HG03342 (cell line): ENCODE measurements around the gene TTI1.

Experiments used
- ATAC-seq: cut with Tn5 transposase; IDR thresholded peaks from one replicate; pipeline ENCODE4 v1.9.1; 2021; ENCODE audit warnings: mild to moderate bottlenecking, moderate library complexity; ENCODE audit not compliant: unreplicated experiment

TTI1 gene

DNA sequence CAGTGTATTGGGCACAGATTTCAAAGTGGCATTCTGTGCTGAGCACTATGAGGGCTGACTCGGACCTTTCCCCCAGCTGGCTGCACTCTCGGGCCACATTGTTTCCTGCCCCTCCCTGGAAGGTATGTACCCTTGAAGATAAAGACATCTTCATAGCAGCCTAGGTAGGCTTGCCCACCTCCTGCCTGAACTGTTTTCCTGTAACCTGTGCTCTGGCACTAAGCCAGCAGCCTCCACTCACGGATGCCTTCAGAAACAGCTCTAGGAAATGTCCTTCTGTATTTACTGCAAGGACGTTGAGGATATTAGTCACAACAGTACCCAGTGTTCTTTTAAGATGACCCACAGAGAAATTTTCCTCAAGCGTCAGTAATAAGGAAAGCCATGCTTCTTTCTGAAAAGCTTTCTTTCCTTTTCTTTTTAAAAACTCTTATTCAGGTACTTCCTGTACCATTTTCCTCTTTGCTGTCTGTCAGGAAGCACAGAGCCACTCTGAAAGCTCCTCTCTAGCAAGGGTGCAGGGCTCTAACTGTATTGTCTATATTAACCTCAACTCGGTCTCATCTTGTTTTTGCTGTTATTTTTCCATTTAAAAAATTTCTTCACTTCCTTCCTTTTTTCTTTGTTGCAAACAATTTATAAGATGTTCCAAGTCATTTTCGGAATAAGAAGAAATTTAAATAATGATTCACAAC lies 43.5 kb downstream of the TTI1 start:
- ATAC-seq, result no peak

DNA sequence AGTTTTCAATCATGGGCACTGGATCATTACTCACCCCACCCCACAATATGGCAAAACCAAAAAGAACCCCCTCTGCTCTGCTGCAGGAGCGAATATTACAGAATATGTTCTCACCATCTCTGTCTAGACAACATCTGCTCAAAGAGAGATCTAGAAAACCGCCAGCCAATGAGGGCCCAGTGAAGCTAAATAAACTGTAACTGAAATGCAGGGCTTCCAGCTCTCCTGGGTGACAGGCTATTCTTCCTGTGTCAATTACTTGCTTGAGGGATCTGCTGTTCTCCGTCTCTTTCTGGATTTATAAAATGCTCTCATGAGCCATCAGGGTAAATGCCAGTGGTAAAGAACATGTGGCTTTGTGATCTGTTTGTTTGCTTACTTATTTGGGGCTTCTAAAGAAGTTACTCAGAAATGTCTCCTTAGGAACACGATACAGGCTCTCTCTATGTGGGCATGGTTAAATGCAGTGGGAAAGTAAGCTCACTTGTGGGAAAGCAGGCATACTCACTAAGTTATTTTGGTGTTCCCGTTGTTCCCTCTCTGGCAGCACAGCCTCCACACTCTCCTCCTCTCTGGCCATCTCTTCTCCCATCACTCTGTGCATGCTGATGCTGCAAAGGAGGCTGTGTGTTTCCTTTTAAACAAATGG lies 44.8 kb downstream of the TTI1 start:
- ATAC-seq, result no peak

DNA sequence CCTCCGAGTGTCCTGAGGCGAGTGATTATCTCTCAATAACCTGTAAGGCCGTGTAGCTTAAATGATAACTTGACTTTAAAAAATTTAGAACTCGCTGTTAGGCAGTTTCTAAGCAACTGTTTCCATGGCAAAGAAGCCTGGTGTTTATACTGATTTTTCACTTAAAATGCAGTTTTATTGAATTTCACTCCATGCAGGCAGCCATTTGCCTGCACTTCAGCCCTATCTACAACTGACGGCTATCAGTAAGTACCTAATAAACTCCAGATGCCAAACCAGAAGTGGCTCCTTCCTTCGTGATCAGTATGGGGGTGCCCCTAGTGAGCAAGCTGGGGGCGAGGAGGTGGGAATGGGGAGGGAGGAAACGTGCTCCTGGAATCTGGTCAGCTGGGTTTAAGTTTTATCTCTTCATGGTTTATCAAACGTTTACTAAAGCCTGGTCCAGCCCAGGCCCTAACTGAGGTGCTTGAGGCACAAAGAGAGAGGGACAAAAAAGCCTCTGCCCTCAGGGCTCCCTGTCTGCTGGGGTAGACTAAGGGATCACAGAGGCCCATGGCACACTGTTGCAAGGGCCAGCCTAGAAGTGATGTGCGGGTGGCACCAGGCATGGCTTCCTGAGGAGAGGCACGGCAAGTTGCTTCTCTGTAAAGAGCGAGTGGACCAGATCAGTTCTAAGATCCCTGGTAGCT lies 45.5 kb downstream of the TTI1 start:
- no peak for ATAC-seq

DNA sequence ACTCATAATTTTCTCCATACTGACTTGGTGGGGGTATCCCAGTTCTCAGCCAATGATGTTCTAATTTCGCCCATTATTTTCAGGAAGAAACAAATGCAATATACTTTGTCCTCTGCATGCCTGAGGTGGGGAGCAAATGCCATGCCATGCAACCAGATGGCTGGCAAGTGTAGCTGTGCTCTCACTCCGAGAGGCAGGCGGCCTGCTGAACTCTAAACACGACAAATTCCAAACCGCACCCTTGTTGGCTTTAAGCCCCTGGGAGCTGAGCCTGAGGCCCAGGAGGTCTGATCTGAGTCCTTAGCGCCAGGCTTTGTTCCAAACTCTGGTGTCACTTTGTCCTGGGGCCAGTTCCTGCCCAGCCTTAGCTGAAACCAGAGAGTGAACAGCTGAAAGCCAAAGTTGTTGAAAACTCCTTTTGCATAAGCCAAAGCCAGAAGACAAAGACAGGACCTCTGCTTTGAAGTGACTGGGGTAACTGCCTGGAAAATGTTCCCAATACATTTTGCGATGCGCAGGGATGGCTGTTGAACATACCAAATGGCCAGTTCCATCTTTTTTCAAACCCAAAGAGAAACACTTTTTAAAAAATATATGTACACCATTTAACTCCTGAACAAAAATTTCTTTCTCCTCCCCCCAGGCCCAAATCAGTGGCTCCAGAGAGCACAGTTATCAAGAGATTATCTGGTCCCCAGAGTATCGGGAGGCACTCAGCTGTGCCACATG lies 46.2 kb downstream of the TTI1 start:
- no peak for ATAC-seq

DNA sequence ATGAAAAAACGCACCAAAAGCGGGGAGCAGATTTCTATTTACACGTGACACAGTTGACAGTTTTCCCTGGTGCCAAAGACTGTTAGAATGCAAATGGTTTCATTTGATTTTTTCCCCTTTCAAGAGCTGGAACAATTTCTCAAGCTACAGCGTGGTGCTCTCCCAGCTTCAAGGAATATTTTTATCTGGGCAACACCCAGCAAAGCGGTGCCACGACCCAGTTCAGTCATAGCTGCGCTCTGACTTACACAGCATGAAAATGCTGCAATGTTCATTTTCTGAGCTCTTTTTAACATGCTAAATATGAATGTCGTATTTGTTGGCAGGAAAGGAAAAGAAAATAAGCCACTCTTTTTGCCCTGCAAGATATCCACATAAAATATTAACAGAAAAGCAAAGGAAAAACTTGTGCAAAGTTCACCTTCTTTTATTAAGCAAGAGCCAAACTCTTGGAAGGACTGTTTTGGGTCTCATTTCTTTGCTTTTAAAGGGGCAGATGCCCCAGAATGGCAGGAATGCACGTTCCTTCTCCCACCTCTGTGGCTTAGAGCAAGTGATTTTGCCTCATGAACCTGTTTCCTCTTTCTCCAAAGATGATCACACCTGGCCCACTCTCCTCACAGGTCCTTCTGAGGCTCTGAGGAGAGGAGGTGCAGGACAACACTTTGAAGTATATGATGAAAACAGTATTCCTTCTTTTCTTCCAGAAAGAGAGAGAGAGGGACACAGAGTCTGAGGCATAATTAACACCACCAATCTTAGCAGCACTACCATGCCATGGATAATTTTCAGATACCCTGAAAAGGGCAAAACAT lies 47.0 kb downstream of the TTI1 start:
- no peak for ATAC-seq

DNA sequence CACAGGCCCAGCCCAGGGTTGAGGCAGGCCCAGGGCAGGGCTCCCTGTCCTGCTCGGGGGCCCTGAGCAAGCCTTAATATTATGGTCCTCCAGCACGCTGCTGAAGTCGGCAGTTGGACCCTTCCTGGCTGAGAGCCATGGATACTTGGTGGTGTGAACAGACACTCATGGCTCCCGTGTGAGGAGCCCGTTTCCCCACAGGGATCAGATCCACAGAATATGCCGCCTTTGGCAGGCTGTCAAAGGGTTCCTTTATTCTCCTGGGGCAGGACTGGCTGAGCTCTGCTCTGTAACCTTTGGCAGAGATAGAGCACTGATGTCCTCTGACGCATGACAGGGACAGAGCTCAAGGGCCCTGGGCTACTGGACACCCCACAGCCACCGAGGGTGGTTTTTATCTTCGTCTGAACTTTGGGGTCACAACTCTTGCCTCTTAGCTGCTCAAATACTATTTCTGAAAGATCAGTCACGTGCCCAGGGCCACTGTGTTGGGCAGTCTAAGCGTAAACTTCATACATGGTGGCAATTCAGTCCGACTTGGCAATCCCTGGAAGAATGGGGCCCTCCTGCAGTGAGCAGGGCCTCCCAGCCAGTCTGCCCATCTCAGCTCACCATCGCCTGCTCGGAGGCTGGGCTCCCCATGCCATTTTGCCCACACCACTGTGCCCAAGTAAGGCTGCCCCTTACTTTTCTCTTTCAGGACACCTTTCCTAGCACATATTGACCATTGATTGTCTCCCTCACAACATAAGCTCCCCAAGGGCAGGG lies 49.1 kb downstream of the TTI1 start:
- no peak for ATAC-seq

DNA sequence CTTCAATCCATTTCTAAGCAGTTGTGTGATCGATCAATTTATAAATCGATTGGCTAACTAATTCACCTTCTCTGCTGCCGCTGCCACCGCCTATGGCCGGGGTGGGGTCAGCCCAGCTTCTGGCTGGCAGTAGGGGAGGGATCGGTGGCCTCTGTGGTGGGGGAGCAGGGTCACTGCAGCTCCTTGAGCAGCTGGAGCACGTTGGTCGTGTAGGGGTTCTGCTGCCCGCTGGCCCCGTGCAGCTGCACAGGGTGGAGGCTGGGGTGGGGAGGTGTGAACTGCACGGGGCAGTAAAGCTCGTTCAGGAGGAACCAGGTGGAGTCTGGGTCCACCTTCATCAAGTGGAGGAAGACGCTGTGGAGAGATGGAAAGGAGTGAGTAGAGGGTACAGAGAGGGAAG lies 50.0 kb downstream of the TTI1 start:
- no peak for ATAC-seq

DNA sequence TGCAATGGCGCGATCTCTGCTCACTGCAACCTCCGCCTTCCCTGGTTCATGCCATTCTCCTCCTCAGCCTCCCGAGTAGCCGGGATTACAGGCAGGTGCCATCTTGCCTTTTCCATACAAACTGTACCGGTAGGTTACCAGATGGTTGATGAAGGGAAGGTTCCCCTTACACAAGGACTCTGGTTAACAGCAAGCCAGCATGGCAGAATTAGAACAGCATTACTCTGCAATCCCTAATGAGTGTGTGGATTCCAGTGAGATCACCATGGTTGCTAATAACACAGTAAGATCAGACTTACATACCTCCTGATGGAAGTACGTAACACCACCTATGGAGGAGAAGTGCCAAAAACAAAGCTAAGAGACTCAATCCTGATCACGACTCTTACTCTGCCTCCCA lies 51.7 kb downstream of the TTI1 start:
- no peak for ATAC-seq

DNA sequence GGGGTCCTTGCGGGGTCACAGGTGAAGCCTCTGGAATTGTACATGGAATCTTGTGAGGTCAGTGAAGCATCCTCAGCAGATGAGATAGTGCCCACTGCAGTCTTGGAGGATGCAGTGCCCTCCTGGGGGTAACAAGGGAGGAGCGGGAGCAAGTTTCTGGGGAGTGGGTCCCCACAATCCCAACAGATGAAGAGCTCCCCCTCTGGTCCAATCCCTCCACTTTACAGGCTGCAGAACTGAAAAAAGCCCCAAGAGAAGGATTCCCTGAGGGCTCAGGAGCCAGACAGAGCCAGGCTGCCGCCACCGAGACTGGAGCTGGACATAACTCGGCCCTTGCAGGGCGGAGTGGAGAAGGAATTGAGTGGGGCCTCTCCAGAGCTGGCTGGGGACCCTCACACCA lies 52.4 kb downstream of the TTI1 start:
- ATAC-seq, result no peak

DNA sequence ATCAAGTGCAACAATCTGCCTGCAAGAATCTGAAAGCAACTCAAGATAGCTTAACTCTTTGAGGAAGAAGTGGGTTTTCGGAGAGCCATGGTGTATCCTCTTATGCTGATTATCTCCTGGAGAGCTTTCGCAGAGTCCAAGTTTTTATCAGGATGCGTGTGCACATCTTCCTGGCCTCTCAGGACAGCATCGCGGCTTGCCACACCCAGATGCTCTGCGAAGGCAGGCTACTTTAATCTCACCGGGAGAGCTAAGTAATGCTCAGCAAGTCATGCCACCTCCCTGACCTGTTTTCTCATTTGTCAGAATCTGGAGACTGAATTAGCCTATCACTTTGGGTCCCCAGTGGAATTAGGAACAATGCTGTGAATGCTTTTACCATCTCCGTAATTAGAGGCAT lies 52.9 kb downstream of the TTI1 start:
- ATAC-seq, result no peak

DNA sequence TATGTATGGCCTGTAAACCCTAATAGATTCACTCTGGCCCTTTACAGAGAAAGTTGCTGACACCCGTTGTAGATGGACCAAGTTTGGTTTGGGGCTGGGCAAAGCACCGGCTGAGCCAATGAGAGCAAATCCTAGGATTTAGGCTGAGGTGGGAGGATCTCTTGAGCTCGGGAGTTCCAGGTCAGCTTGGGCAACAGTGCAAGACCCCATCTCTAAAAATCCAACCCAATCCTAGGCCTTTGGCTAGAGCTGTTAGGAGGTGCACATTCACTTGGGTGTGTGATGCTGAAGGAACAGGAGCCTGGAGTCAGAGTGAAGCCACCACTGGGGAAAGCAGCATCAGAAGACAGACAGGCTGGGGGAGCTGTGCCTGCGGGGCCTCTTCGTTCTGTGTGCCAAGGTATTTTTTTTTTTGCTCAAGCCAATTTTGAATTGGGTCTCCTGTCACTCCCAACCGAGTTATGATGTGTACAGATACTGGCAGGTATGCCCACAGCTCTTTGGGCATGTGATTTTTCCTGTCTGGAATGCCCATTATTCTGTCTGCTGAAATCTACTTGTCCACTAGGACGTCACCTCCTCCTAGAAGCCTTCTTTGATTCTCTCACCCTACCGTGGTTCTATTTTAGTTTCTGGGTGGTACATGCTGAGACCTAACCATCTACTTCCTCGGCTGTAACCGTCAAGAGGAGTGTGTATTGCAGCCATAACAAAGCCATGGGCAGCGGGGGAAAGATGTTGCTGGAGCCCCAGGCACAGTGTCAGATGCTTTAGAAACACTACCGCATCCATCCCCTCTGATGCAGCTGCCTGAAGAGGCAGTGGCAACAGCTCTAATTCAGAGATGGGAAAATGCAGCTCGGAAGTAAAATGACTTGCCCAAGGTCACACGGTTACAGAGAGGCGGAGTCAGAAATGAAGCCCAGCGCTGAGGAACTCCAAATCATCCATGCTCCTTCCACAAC lies 54.0 kb downstream of the TTI1 start:
- no peak for ATAC-seq

DNA sequence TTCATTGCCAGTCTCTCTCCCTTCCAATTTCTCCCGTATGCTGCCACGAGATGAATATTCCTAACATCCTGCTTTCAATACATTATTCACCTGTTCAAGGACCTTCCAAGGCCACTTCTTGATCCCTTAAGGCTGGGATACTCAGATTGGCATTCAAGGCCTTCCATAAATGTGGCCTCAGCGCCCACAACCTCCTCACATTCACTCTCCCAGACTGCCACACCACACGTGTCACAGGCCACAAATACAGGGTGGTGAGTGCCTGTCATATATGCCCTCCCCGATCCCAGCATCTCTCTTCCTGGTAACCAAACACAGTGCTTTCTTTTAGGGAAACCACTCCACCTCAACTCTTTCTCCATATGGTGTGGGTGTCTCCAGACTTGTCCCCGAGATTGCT lies 55.5 kb downstream of the TTI1 start:
- ATAC-seq, result no peak

DNA sequence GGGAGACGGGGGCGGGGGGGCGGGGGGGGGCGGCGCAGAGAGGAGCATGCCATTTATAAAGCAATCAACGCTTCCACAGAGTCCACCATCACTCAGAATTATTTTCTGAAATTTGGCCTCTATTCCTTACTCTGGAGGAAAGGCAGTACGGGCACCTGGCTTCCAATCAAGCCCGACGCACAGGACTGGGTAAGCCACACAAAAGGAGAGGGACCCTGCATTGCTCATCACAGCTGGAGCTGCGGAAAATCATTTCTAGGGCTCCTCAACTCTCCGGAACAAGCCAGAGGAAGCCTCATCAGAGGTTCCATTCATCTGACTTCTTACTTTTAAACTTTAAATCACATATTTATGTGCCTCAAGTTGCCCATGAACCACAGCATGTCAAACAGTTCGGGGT lies 55.9 kb downstream of the TTI1 start:
- ATAC-seq, result no peak

DNA sequence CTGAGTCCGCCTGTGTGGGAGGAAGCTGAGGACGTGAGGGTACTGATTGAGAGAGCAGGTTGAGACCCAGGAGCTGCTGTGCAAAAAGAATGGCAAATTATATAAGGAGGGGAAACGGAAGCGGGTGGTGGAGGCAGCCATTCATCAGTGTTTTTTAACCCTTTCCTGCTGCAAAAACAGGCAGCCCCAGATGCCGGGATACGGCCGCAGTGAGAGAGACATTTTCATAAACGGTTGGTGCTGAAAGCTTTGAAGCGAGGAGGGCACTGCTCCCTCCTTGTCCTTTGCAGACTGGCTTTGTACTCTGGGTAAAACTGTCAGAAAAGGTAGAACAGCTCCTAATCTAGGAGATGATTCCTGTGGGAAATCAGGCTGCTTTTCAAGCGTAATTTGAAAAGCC lies 56.4 kb downstream of the TTI1 start:
- no peak for ATAC-seq

DNA sequence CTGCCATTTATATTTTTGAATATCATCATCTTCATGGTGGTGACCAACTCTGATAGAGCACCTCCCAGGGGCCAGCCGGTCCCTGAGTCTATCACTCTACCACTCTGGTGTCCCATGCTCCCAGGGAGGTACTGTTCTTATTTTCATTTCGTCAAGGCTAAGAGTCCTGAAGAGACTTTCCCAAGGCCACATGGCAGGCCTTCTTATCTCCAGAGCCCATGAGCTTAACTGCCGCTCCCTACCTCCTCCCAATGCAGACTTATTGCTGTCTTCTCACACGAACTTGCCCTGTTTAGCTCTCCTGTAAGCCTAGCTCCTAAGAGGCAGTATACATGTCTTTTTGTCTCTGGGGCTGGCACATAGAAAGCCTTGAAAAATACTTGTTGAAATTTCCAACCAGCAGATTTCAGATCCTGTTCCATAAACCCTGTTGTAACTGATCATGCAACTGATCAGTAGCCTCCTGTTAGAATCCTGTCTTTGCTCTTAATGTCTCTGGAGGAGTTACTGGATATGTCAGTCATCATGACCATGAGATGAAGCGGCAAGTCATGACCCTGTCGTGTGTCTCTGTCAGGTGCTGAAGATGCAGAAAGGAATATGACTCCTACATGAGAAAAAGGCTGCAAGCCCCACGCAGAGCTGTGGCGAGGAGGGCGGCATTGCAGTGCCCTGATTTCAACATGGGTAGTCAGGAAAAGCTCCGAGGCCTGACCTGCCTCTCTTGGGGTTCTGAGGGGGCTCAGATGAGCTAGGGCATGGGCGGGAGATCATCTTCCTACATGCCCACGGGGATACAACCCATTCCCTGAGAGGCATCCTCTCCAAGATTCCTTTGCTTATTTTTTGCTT lies 60.0 kb downstream of the TTI1 start:
- no peak for ATAC-seq

DNA sequence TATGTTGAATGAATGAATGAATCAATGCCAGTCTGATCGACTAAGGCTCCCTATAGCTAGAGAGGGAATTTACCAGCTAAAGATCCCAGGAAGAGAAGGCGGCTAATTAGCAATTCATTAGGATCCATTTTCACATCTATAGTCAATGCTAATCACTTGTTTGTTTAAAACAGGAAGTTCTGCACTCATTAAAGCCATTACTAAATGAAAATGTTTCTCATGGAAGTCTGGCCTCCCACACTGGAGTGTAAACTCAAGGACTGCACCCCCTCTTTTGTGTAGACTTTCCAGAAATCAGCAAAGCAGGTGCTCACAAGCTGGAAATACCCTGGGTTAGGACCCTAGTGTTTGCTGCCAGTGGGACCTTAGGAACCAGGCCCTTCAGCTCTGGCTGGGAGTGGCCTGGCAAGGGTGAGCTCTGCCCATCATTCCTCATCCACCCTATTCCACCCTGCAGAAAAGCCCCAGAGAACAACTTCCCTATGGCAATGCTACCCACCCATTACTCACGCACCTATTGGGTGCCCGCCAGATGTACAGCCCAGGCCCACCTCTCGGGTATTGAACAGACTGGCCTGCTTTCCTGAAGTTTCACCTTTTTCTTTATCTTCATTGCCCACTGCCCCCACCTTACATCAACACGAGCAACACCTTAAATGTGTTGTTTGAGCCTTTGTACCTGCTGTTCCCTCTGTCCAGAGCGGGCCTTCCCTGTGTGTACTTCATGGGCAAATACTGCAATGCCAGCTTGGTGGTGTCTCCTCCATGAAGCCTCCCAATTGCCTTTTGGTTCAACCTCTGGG lies 60.8 kb downstream of the TTI1 start:
- ATAC-seq, result no peak

DNA sequence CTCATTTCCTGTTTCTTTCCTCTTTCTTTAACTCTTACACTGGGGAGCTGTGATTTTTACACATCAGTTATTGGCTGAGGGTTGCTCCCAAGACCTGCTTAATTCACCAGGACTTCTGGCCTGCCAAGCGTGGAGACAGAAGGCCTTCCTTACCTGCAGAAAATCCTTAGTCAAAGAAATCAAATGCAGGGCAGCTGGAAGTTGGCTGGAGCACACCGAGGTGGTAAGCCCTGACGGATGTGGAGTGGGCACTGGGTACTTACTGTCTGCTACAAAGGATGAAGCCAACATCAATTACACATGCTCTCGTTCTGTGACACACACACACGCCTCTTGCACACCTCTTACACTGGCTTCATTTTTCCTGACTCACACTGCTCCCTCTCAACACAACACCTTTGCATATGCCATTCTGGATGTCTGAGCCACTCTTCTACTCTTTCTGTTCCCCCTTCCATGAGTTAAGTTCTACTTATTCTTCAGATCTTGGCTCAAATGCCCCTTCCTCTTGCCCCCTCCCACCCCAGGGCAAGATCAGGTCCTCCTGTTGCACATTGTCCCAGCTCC lies 61.6 kb downstream of the TTI1 start:
- ATAC-seq, result no peak
